ENCODE data around the gene UBAC2. TPM values are rescaled to one million over a fixed set of nuclear protein-coding genes. Genes with fewer than 3 reads are reported as not detected.

The UBAC2 gene
- total RNA-seq, 1 experiment from 2014 or later: 80.3 TPM

DNA sequence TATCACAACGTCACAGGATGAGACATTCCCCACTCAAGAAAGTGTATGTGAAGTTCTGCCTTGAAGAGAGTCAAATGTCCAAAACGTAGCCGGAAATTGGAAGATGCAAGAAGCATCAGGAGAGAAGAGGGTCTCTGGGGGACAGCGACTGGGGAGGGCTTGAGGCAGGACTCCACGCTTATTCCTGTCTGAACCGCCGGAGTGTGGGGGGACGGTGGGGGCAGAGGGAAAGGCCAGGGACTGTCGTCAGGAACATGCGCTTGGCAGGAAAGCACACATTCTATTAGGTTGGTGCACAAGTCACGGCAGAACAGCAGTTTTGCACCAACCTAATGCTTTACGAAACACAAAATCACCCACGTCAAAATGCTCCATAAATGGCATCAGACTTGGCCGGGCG is 205.3 kb downstream of the UBAC2 start:
- ChIA-PET CTCF (no interaction called here), POLR2A (ENCODE audit: unreplicated experiment) (no interaction called here)
- H4K20me1 ChIP-seq (ENCODE audit: insufficient read depth): no peaks in the 10 kb centered on the region
- intact Hi-C loops (cut with micrococcal nuclease; ENCODE audit: unreplicated experiment): no loop called here
- no peaks in the 10 kb centered on the region for H3K79me2 ChIP-seq (ENCODE audit: low read depth)
- H3K36me3 ChIP-seq (ENCODE audit: low read depth): no peaks in the 10 kb centered on the region
- DNase-seq: no peak
- no TSS peak for BruUV-seq (replicated peaks)
- no peaks in the 10 kb centered on the region for H3K9me2 ChIP-seq (ENCODE audit: insufficient read depth)
- H3K9me3 ChIP-seq (ENCODE audit: insufficient read depth, low read depth): peaks cover 5% of the 10 kb centered on the region
- H3K4me3 ChIP-seq: no peak overlapping the region
- no peak for TF ChIP-seq EZH2 (IDR thresholded peaks at IDR 0.05; ENCODE audit: low read depth)
- TF ChIP-seq, protein P1, sequence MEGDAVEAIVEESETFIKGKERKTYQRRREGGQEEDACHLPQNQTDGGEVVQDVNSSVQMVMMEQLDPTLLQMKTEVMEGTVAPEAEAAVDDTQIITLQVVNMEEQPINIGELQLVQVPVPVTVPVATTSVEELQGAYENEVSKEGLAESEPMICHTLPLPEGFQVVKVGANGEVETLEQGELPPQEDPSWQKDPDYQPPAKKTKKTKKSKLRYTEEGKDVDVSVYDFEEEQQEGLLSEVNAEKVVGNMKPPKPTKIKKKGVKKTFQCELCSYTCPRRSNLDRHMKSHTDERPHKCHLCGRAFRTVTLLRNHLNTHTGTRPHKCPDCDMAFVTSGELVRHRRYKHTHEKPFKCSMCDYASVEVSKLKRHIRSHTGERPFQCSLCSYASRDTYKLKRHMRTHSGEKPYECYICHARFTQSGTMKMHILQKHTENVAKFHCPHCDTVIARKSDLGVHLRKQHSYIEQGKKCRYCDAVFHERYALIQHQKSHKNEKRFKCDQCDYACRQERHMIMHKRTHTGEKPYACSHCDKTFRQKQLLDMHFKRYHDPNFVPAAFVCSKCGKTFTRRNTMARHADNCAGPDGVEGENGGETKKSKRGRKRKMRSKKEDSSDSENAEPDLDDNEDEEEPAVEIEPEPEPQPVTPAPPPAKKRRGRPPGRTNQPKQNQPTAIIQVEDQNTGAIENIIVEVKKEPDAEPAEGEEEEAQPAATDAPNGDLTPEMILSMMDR (conservative IDR thresholded peaks at IDR 0.05): no peak
- no peak overlapping the region for H3K27ac ChIP-seq
- H3K27me3 ChIP-seq (ENCODE audit: insufficient read depth, low read depth): peaks cover 39% of the 10 kb centered on the region
- H3F3A ChIP-seq (ENCODE audit: insufficient read depth, low read depth): no peaks in the 10 kb centered on the region
- H3K4me1 ChIP-seq (replicated peaks; ENCODE audit: insufficient read depth): peaks cover 6% of the 10 kb centered on the region
- H2AFZ ChIP-seq: no peak overlapping the region
- H3K4me2 ChIP-seq: no peak overlapping the region

DNA sequence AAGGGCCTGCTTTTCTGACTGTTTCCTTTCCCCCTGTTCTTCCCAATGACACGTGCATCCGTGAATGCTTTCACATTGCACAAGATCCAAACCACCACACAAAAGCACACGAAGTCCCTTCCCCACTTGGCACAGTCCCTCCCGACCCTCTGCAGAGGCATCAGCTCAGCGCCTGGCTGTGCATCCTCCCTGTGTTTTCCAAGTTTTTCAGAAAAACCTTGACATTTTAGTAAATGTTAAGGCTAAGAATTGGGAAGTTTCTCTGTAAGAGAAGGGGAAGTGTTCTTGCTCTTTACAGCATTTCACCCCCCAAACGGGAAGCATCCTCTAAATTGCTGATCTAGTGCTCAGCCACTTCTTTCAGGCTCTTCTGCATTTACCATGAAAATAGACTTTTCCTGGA is 206.1 kb downstream of the UBAC2 start:
- TF ChIP-seq EZH2 (IDR thresholded peaks at IDR 0.05; ENCODE audit: low read depth): no peak
- TF ChIP-seq, protein P1 (conservative IDR thresholded peaks at IDR 0.05): no peak
- peaks cover 5% of the 10 kb centered on the region for H3K9me3 ChIP-seq (ENCODE audit: insufficient read depth, low read depth)
- no peak overlapping the region for H3K4me2 ChIP-seq
- H3K9me2 ChIP-seq (ENCODE audit: insufficient read depth): no peaks in the 10 kb centered on the region
- no TSS peak for BruUV-seq (replicated peaks)
- DNase-seq: no peak
- no peaks in the 10 kb centered on the region for H3K79me2 ChIP-seq (ENCODE audit: low read depth)
- no peaks in the 10 kb centered on the region for H4K20me1 ChIP-seq (ENCODE audit: insufficient read depth)
- H3K27ac ChIP-seq: no peak overlapping the region
- CTCF ChIA-PET: no interaction called here
- H2AFZ ChIP-seq: no peak overlapping the region
- H3K4me3 ChIP-seq: no peak overlapping the region
- POLR2A ChIA-PET (ENCODE audit: unreplicated experiment): interaction anchor here (0.7 kb wide), 1 partner anchor 25 kb away, joined by 4 read pairs; no protein-coding TSS in a partner anchor
- intact Hi-C loops (cut with micrococcal nuclease; ENCODE audit: unreplicated experiment): no loop called here
- H3K36me3 ChIP-seq (ENCODE audit: low read depth): no peaks in the 10 kb centered on the region
- peaks cover 6% of the 10 kb centered on the region for H3K4me1 ChIP-seq (replicated peaks; ENCODE audit: insufficient read depth)
- H3K27me3 ChIP-seq (ENCODE audit: insufficient read depth, low read depth): peaks cover 47% of the 10 kb centered on the region
- no peaks in the 10 kb centered on the region for H3F3A ChIP-seq (ENCODE audit: insufficient read depth, low read depth)

DNA sequence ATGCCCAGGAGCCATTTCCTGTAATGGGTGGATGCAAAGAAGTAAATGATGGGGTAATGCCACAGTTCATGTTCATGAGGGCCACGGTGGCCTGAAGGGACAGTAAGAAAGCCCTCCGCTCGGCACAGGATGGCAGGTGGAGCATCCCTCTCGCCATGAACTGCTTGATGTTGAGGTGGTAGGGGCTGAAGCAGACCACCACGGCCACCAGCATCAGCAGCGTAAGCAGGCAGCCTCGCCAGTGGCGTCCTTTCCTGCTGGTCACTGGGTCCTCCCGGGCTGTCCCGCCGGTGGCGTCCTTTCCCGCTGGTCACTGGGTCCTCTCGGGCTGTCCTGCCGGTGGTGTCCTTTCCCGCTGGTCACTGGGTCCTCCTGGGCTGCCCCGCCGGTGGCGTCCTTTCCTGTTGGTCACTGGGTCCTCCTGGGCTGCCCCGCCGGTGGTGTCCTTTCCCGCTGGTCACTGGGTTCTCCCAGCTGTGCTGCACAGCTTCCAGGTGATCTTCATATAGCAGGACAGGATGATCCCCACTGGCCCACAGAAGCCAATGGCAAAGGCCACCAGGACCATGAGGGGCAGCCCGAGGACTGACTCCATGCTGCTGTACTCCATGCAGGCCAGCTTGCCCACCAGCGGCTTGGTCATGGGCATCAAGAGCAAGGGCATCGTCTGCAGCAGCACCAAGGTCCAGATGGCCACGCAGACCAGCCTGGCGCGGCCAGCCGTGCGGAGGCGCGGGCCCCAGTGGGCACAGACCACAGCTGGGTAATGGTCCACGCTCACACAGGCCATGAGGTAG is 207.4 kb downstream of the UBAC2 start:
- Histone ChIP-seq H3K4me1 (replicated peaks; ENCODE audit: insufficient read depth) (peaks cover 6% of the 10 kb centered on the region), H3K9me3 (ENCODE audit: insufficient read depth, low read depth) (no peaks in the 10 kb centered on the region), H3K9me2 (ENCODE audit: insufficient read depth) (no peaks in the 10 kb centered on the region), H3K4me2 (no peak overlapping the region), H3F3A (ENCODE audit: insufficient read depth, low read depth) (no peaks in the 10 kb centered on the region), H4K20me1 (ENCODE audit: insufficient read depth) (no peaks in the 10 kb centered on the region), H3K79me2 (ENCODE audit: low read depth) (no peaks in the 10 kb centered on the region), H2AFZ (no peak overlapping the region), H3K27ac (no peak overlapping the region), H3K4me3 (no peak overlapping the region), H3K27me3 (ENCODE audit: insufficient read depth, low read depth) (peaks cover 60% of the 10 kb centered on the region), H3K36me3 (ENCODE audit: low read depth) (no peaks in the 10 kb centered on the region)
- DNase-seq: no peak
- BruUV-seq (replicated peaks): no TSS peak
- CTCF ChIA-PET: no interaction called here
- intact Hi-C loops (cut with micrococcal nuclease; ENCODE audit: unreplicated experiment): no loop called here
- POLR2A ChIA-PET (ENCODE audit: unreplicated experiment): no interaction called here
- TF ChIP-seq, protein P1 (conservative IDR thresholded peaks at IDR 0.05): no peak
- TF ChIP-seq EZH2 (IDR thresholded peaks at IDR 0.05; ENCODE audit: low read depth): no peak

All from PC-9 (cell line).